HG03060 (cell line): ENCODE measurements around the gene RNF152.

ENCODE experiments used
- ATAC-seq: cut with Tn5 transposase; IDR thresholded peaks from one replicate; pipeline ENCODE4 v1.9.1; 2021; ENCODE audit warnings: low read depth, moderate number of reproducible peaks; ENCODE audit not compliant: unreplicated experiment

The RNF152 gene

GRCh38 chr18:61894751-61895524, 2.1 kb upstream of the RNF152 start:
- ATAC-seq, result no peak

- ATAC-seq, result no peak
Observed at GRCh38 chr18:61893971-61894750, 1.4 kb upstream of the RNF152 start.

GRCh38 chr18:61893309-61893970, 633 bp upstream of the RNF152 start:
- ATAC-seq, result no peak

- ATAC-seq, result no peak
Observed at GRCh38 chr18:61891894-61892293, 913 bp downstream of the RNF152 start.

- no peak for ATAC-seq
Observed at GRCh38 chr18:61891271-61891670, 1.5 kb downstream of the RNF152 start.

- no peak for ATAC-seq
Observed at GRCh38 chr18:61890344-61890743, 2.5 kb downstream of the RNF152 start.

GRCh38 chr18:61889541-61889940, 3.3 kb downstream of the RNF152 start:
- no peak for ATAC-seq

- no peak for ATAC-seq
Observed at GRCh38 chr18:61888622-61889021, 4.2 kb downstream of the RNF152 start.

- ATAC-seq, result no peak
Observed at GRCh38 chr18:61887838-61888237, 5.0 kb downstream of the RNF152 start.

GRCh38 chr18:61883547-61883946, 9.3 kb downstream of the RNF152 start:
- ATAC-seq, result no peak

GRCh38 chr18:61882296-61883004, 10.4 kb downstream of the RNF152 start:
- ATAC-seq, result no peak

- ATAC-seq, result no peak
Observed at GRCh38 chr18:61876899-61877298, 15.9 kb downstream of the RNF152 start.

GRCh38 chr18:61870151-61870550, 22.7 kb downstream of the RNF152 start:
- ATAC-seq, result no peak

GRCh38 chr18:61869636-61870035, 23.2 kb downstream of the RNF152 start:
- ATAC-seq, result no peak

GRCh38 chr18:61865466-61866175, 27.2 kb downstream of the RNF152 start:
- ATAC-seq, result no peak

GRCh38 chr18:61861372-61861771, 31.4 kb downstream of the RNF152 start:
- no peak for ATAC-seq

- no peak for ATAC-seq
Observed at GRCh38 chr18:61860302-61860701, 32.5 kb downstream of the RNF152 start.

- no peak for ATAC-seq
Observed at GRCh38 chr18:61859113-61859512, 33.7 kb downstream of the RNF152 start.

GRCh38 chr18:61856678-61857077, 36.1 kb downstream of the RNF152 start:
- ATAC-seq, result no peak
